HCT116 (cell line): Measurements from ENCODE around the gene CSGALNACT2. TPM values are rescaled to one million over a fixed set of nuclear protein-coding genes. Genes with fewer than 3 reads are reported as not detected.

Experiments
- ATAC-seq: fragments of 200-7000 bp; cut with Tn5 transposase; 2 replicates; pipeline ENCODE4 v1.9.1; 2020; ENCODE audit warnings: mild to moderate bottlenecking, moderate library complexity
- BruUV-seq: library from RNA; stranded (reverse); fragments of 400-500 nt; replicated peaks from 2 replicates; lab custom pipeline; 2021; lab: Mats Ljungman, UMichigan
- CTCF ChIA-PET: fragments of 300-600 bp; sonication (Branson Sonifier 250); formaldehyde crosslinking; loops from one replicate; lab custom pipeline; 2021; ENCODE audit warnings: antibody characterized with exemption; lab: Charles Lee
- POLR2A ChIA-PET: fragments of 300-600, 350-600 bp; sonication (Branson Sonifier 250); formaldehyde crosslinking; loops from one replicate; lab custom pipeline; 2021; ENCODE audit warnings: antibody characterized with exemption; lab: Charles Lee
- RAD21 ChIA-PET, 2 experiments: fragments of 300-600 bp; sonication (Branson Sonifier 250); formaldehyde crosslinking; loops; one replicate each; lab custom pipeline; 2023; ENCODE audit warnings: low total read pairs in 2 of 2; ENCODE audit not compliant: uncharacterized antibody in 2 of 2, unreplicated experiment in 2 of 2, low non-redundant PET in 1 of 2; lab: Charles Lee
- DNase-seq: peaks from one replicate; pipeline ENCODE4 v3.0.0-alpha.2; 2010; ENCODE audit warnings: low read depth, low spot score
- H2AFZ ChIP-seq: fragments of 200-600 bp; shearing (Covaris generic), sonication (generic); 2 replicates; pipeline ENCODE4 v1.6.1; 2017; ENCODE audit warnings: low read depth, mixed run types, mixed read lengths, antibody characterized with exemption, low read length; ENCODE audit not compliant: poor library complexity, severe bottlenecking
- H3K27ac ChIP-seq: 2 replicates; pipeline ENCODE4 v1.5.1; 2012; ENCODE audit warnings: low read depth, low read length
- H3K27me3 ChIP-seq: fragments of 200-600 bp; sonication (generic); 2 replicates; pipeline ENCODE4 v1.6.1; 2016; ENCODE audit warnings: mixed run types, low read length, mixed read lengths; ENCODE audit not compliant: insufficient read depth
- H3K36me3 ChIP-seq, 2 experiments: fragments of 200-500 bp in 1 of 2; fragments of 200-600 bp in 1 of 2; sonication (Bioruptor generic) in 1 of 2; sonication (generic) in 1 of 2; 2 replicates each; pipeline versions ENCODE4 v1.5.1 to v1.6.1; 2014 to 2016; ENCODE audit warnings: low read length in 2 of 2, inconsistent platforms in 1 of 2, mixed read lengths in 1 of 2, mixed run types in 1 of 2; ENCODE audit not compliant: insufficient read depth in 2 of 2, control insufficient read depth in 1 of 2
- H3K4me1 ChIP-seq, 2 experiments: fragments of 200-600 bp in 1 of 2; sonication (generic) in 1 of 2; 2 replicates each; pipeline versions ENCODE4 v1.5.1 to v1.6.1; 2012 to 2017; ENCODE audit warnings: low read length in 2 of 2, inconsistent platforms in 1 of 2, mild to moderate bottlenecking in 1 of 2, mixed read lengths in 1 of 2, mixed run types in 1 of 2, moderate library complexity in 1 of 2; ENCODE audit not compliant: insufficient read depth in 2 of 2, control insufficient read depth in 1 of 2
- H3K4me2 ChIP-seq: fragments of 200-600 bp; sonication (generic); 2 replicates; pipeline ENCODE4 v1.6.1; 2017; ENCODE audit warnings: mixed run types, low read length, mixed read lengths
- H3K4me3 ChIP-seq, 2 experiments: fragments of 200-600 bp in 1 of 2; sonication (generic) in 1 of 2; replicated peaks in 1 of 2; 2 replicates each; pipeline ENCODE4 v1.5.1; 2011 to 2016; ENCODE audit warnings: low read length in 2 of 2, control low read depth in 1 of 2, low read depth in 1 of 2, mild to moderate bottlenecking in 1 of 2, mixed read lengths in 1 of 2, mixed run types in 1 of 2
- H3K79me2 ChIP-seq: fragments of 200-600 bp; sonication (generic); 2 replicates; pipeline ENCODE4 v1.6.1; 2017; ENCODE audit warnings: mild to moderate bottlenecking, mixed run types, low read length, moderate library complexity, mixed read lengths; ENCODE audit not compliant: insufficient read depth
- H3K9ac ChIP-seq: fragments of 200-600 bp; sonication (generic); 2 replicates; pipeline ENCODE4 v1.6.1; 2016; ENCODE audit warnings: low read length, mixed read lengths
- H3K9me2 ChIP-seq: fragments of 200-600 bp; sonication (generic), shearing (Covaris generic); 2 replicates; pipeline ENCODE4 v1.6.1; 2017; ENCODE audit warnings: mixed run types, mild to moderate bottlenecking, moderate library complexity; ENCODE audit not compliant: insufficient read depth
- H3K9me3 ChIP-seq, 2 experiments: fragments of 200-500 bp in 1 of 2; fragments of 200-600 bp in 1 of 2; sonication (Bioruptor generic) in 1 of 2; sonication (generic) in 1 of 2; 2 replicates each; pipeline ENCODE4 v1.6.1; 2014 to 2017; ENCODE audit warnings: low read length in 2 of 2, mixed read lengths in 2 of 2, inconsistent platforms in 1 of 2, low read depth in 1 of 2, mild to moderate bottlenecking in 1 of 2, mixed run types in 1 of 2, moderate library complexity in 1 of 2; ENCODE audit not compliant: control insufficient read depth in 1 of 2, insufficient read depth in 1 of 2
- H4K20me1 ChIP-seq: fragments of 200-600 bp; sonication (generic), shearing (Covaris generic); 2 replicates; pipeline ENCODE4 v1.6.1; 2017; ENCODE audit warnings: mixed run types, mild to moderate bottlenecking, moderate library complexity; ENCODE audit not compliant: insufficient read depth
- CBX3 ChIP-seq: IDR thresholded peaks from 2 replicates; pipeline ENCODE4 v1.6.1; 2012; ENCODE audit warnings: low read depth
- ELF1 ChIP-seq: IDR thresholded peaks from 2 replicates; pipeline ENCODE4 v1.6.1; 2012; ENCODE audit warnings: low read depth, borderline replicate concordance
- EZH2 ChIP-seq: fragments of 200-600 bp; sonication (generic); IDR thresholded peaks from 2 replicates; pipeline ENCODE4 v1.6.1; 2017; ENCODE audit warnings: antibody characterized with exemption, mixed run types
- EZH2phosphoT487 ChIP-seq: fragments of 200-600 bp; IDR thresholded peaks from 2 replicates; pipeline ENCODE4 v1.6.1; 2018; ENCODE audit warnings: antibody characterized with exemption, borderline replicate concordance
- MAX ChIP-seq: IDR thresholded peaks from 2 replicates; pipeline ENCODE4 v1.6.1; 2012
- POLR2A ChIP-seq: IDR thresholded peaks from 2 replicates; pipeline ENCODE4 v1.7.0; 2011; ENCODE audit warnings: borderline replicate concordance; ENCODE audit not compliant: insufficient read depth, insufficient read length; ENCODE audit errors: extremely low read depth
- POLR2AphosphoS5 ChIP-seq: IDR thresholded peaks from 2 replicates; pipeline ENCODE4 v1.6.1; 2011; ENCODE audit warnings: mild to moderate bottlenecking, low read depth, low read length, moderate library complexity
- REST ChIP-seq: IDR thresholded peaks from 2 replicates; pipeline ENCODE4 v1.6.1; 2012; ENCODE audit warnings: low read depth
- SIN3A ChIP-seq: IDR thresholded peaks from 2 replicates; pipeline ENCODE4 v1.6.1; 2012; ENCODE audit warnings: low read depth
- SP1 ChIP-seq: IDR thresholded peaks from 2 replicates; pipeline ENCODE4 v1.6.1; 2012; ENCODE audit warnings: low read depth
- SRF ChIP-seq: IDR thresholded peaks from 2 replicates; pipeline ENCODE4 v1.6.1; 2012; ENCODE audit warnings: low read depth
- TCF7L2 ChIP-seq: IDR thresholded peaks from 2 replicates; pipeline ENCODE4 v1.7.0; 2011; ENCODE audit warnings: borderline replicate concordance, inconsistent platforms; ENCODE audit not compliant: insufficient read depth, insufficient read length; ENCODE audit errors: extremely low read depth
- ZBTB33 ChIP-seq: IDR thresholded peaks from 2 replicates; pipeline ENCODE4 v1.6.1; 2011; ENCODE audit warnings: mild to moderate bottlenecking, low read length, moderate library complexity; ENCODE audit not compliant: insufficient replicate concordance; ENCODE audit errors: extremely low read depth
- ZNF274 ChIP-seq: fragments of 200-500 bp; sonication (Bioruptor generic); IDR thresholded peaks from 2 replicates; pipeline ENCODE4 v1.6.1; 2014; ENCODE audit warnings: mild to moderate bottlenecking, low read depth, low read length, inconsistent platforms
- intact Hi-C: fragments of 100-400 bp; cut with micrococcal nuclease; formaldehyde crosslinking; loops from 2 replicates; pipeline ENCODE4 v1.10.0; 2022
- total RNA-seq: library from RNA; stranded (reverse); gene quantifications from one replicate; pipeline ENCODE4 v1.2.1, GENCODE V29; 2021; ENCODE audit not compliant: unreplicated experiment

CSGALNACT2 gene
- total RNA-seq, 1 experiment from 2014 or later, result 9.9 TPM

GRCh38 chr10:43123361-43124093, 14.7 kb upstream of the CSGALNACT2 start:
- H4K20me1 ChIP-seq, result no peaks in the 10 kb centered on the region
- POLR2A ChIA-PET, result no interaction called here
- ATAC-seq, result no peak
- no peak for TF ChIP-seq TCF7L2
- no peak for TF ChIP-seq EZH2
- TF ChIP-seq SIN3A, result no peak
- no peak for TF ChIP-seq MAX
- no peak for TF ChIP-seq ELF1
- no peak for TF ChIP-seq POLR2AphosphoS5
- no peak for TF ChIP-seq REST
- no peak for TF ChIP-seq POLR2A
- no peak for TF ChIP-seq EZH2phosphoT487
- no peak for TF ChIP-seq SRF
- TF ChIP-seq ZNF274, result no peak
- TF ChIP-seq ZBTB33, result no peak
- no peak for TF ChIP-seq CBX3
- no peak for TF ChIP-seq SP1
- TF ChIP-seq, all 23 proteins: peak for 0
- Histone ChIP-seq H2AFZ (no peak overlapping the region), H3K9me2 (no peaks in the 10 kb centered on the region), H3K27me3 (no peaks in the 10 kb centered on the region), H3K27ac (no peak overlapping the region), H3K4me3 (no peak overlapping the region), H3K4me1 (no peaks in the 10 kb centered on the region), H3K9ac (no peak overlapping the region), H3K9me3 (no peaks in the 10 kb centered on the region), H3K4me2 (no peak overlapping the region), H3K79me2 (no peaks in the 10 kb centered on the region), H3K36me3 (no peaks in the 10 kb centered on the region)
- intact Hi-C loops, result no loop called here
- BruUV-seq, result no TSS peak
- ChIA-PET CTCF (no interaction called here), RAD21 (no interaction called here)
- DNase-seq, result no peak
